Uterus (tissue), 4 donors: ENCODE measurements around the gene RINL. TPM values are rescaled to one million over a fixed set of nuclear protein-coding genes. Genes with fewer than 3 reads are reported as not detected.

ENCODE experiments used
- DNase-seq, 2 donors: peaks; one replicate each; pipeline ENCODE4 v3.0.0-alpha.2; 2019 to 2020
- H3K27ac ChIP-seq, 2 donors: fragments of 200-600 bp; sonication (generic); 1 replicate in 1 of 2; 2 replicates in 1 of 2; pipeline ENCODE4 v1.5.1; 2016 to 2018
- H3K27me3 ChIP-seq, 2 donors: fragments of 200-600 bp; sonication (generic); one replicate each; pipeline ENCODE4 v1.5.1; 2018 to 2019; ENCODE audit warnings: control low read depth in 1 of 2
- H3K36me3 ChIP-seq, 2 donors: fragments of 200-600 bp; sonication (generic); one replicate each; pipeline ENCODE4 v1.5.1; 2019; ENCODE audit warnings: control low read depth in 1 of 2
- H3K4me1 ChIP-seq, 2 donors: fragments of 200-600 bp; sonication (generic); one replicate each; pipeline ENCODE4 v1.5.1; 2018 to 2019; ENCODE audit warnings: control low read depth in 1 of 2
- H3K4me3 ChIP-seq, 2 donors: fragments of 200-600 bp; sonication (generic); 1 replicate in 1 of 2; 2 replicates in 1 of 2; pipeline ENCODE4 v1.5.1; 2018 to 2019; ENCODE audit warnings: mild to moderate bottlenecking in 1 of 2
- H3K9me3 ChIP-seq, 2 donors: fragments of 200-600 bp; sonication (generic); one replicate each; pipeline ENCODE4 v1.5.1; 2019; ENCODE audit warnings: control low read depth in 1 of 2
- CTCF ChIP-seq, 4 experiments: fragments of 200-600 bp in 2 of 4; fragments of 450-650 bp in 2 of 4; sonication (generic) in 2 of 4; IDR thresholded peaks; one replicate each; pipeline ENCODE4 v1.5.1; 2016 to 2019; ENCODE audit warnings: antibody characterized with exemption in 4 of 4, mild to moderate bottlenecking in 2 of 4, moderate library complexity in 1 of 4
- POLR2A ChIP-seq, 2 donors: fragments of 450-650 bp; IDR thresholded peaks; one replicate each; pipeline ENCODE4 v1.6.1; 2016; ENCODE audit warnings: antibody characterized with exemption in 2 of 2, mild to moderate bottlenecking in 1 of 2, moderate library complexity in 1 of 2
- intact Hi-C: fragments of 100-400 bp; cut with DNase I; formaldehyde crosslinking; loops from one replicate; pipeline ENCODE4 v1.15.1; 2023; ENCODE audit warnings: low total_unique reads
- total RNA-seq, 4 donors: library from RNA; depleted of rRNA in 3 of 4; stranded (reverse); fragments of >200 nt in 3 of 4; gene quantifications; one replicate each; pipeline versions ENCODE4 v1.1.0 to v1.2.4, GENCODE V29; 2014 to 2023
- donor health status: DM: yes; HTN: yes; CAD: no.

The RINL gene
- total RNA-seq, 4 donors from 2014 or later = 3.3 to 308 (median 5.0) TPM

- Histone ChIP-seq H3K4me1 (no peaks in the 10 kb centered on the region), H3K9me3 (no peaks in the 10 kb centered on the region), H3K36me3 (no peaks in the 10 kb centered on the region), H3K27ac (no peak overlapping the region), H3K4me3 (no peak overlapping the region), H3K27me3 (no peaks in the 10 kb centered on the region)
- intact Hi-C loops = no loop called here
- no peak for DNase-seq
- TF ChIP-seq CTCF (IDR thresholded peaks at IDR 0.05) (no peak), POLR2A (IDR thresholded peaks at IDR 0.05) (no peak)
Measured at GRCh38 chr19:38839816-38840582, 38.1 kb downstream of the RINL start.

GRCh38 chr19:38838986-38839761, 38.9 kb downstream of the RINL start:
- H3K27me3 ChIP-seq = no peaks in the 10 kb centered on the region
- no peaks in the 10 kb centered on the region for H3K9me3 ChIP-seq
- no peaks in the 10 kb centered on the region for H3K4me1 ChIP-seq
- H3K4me3 ChIP-seq = no peak overlapping the region
- DNase-seq = no peak
- TF ChIP-seq CTCF (IDR thresholded peaks at IDR 0.05) (no peak), POLR2A (IDR thresholded peaks at IDR 0.05) (no peak)
- H3K36me3 ChIP-seq = no peaks in the 10 kb centered on the region
- intact Hi-C loops = no loop called here
- H3K27ac ChIP-seq = no peak overlapping the region

GRCh38 chr19:38838208-38838985, 39.7 kb downstream of the RINL start:
- H3K4me1 ChIP-seq = no peaks in the 10 kb centered on the region
- TF ChIP-seq POLR2A (IDR thresholded peaks at IDR 0.05) (no peak), CTCF (IDR thresholded peaks at IDR 0.05) (no peak)
- no peaks in the 10 kb centered on the region for H3K27me3 ChIP-seq
- no peak for DNase-seq
- H3K4me3 ChIP-seq = no peak overlapping the region
- no peaks in the 10 kb centered on the region for H3K9me3 ChIP-seq
- H3K27ac ChIP-seq = no peak overlapping the region
- no peaks in the 10 kb centered on the region for H3K36me3 ChIP-seq
- intact Hi-C loops = no loop called here

- H3K4me1 ChIP-seq = no peaks in the 10 kb centered on the region
- H3K9me3 ChIP-seq = no peaks in the 10 kb centered on the region
- intact Hi-C loops = no loop called here
- DNase-seq = no peak
- H3K27me3 ChIP-seq = no peaks in the 10 kb centered on the region
- H3K36me3 ChIP-seq = no peaks in the 10 kb centered on the region
- no peak overlapping the region for H3K4me3 ChIP-seq
- no peak overlapping the region for H3K27ac ChIP-seq
- no peak for TF ChIP-seq CTCF (IDR thresholded peaks at IDR 0.05)
- TF ChIP-seq POLR2A (IDR thresholded peaks at IDR 0.05) = no peak
Measured at GRCh38 chr19:38837656-38838121, 40.4 kb downstream of the RINL start.
